Muscle layer of colon (tissue), 2 donors: ENCODE data around the gene MBOAT2.
"Not testable (repeated sequence)": the region's sequence is repeated elsewhere in the genome, so short reads cannot be mapped to it uniquely, and the experiment has no call there.

Source experiments
- H3K27ac ChIP-seq: one replicate; pipeline ENCODE4 v1.7.0; 2013; ENCODE audit warnings: low read depth, mild to moderate bottlenecking, low read length, moderate library complexity
- H3K27me3 ChIP-seq, 2 donors: one replicate each; pipeline ENCODE4 v1.7.0; 2013; ENCODE audit warnings: low read length in 2 of 2, mild to moderate bottlenecking in 2 of 2; ENCODE audit not compliant: insufficient read depth in 2 of 2, control insufficient read depth in 1 of 2
- H3K36me3 ChIP-seq: one replicate; pipeline ENCODE4 v1.7.0; 2013; ENCODE audit warnings: mild to moderate bottlenecking, low read length; ENCODE audit not compliant: insufficient read depth
- H3K4me1 ChIP-seq: one replicate; pipeline ENCODE4 v1.7.0; 2013; ENCODE audit warnings: mild to moderate bottlenecking, low read length; ENCODE audit not compliant: insufficient read depth
- H3K4me3 ChIP-seq, 2 donors: one replicate each; pipeline ENCODE4 v1.7.0; 2013; ENCODE audit warnings: low read length in 2 of 2, low read depth in 1 of 2, mild to moderate bottlenecking in 1 of 2, moderate library complexity in 1 of 2
- H3K9ac ChIP-seq: one replicate; pipeline ENCODE4 v1.7.0; 2013; ENCODE audit warnings: low read length
- H3K9me3 ChIP-seq: one replicate; pipeline ENCODE4 v1.7.0; 2013; ENCODE audit warnings: mild to moderate bottlenecking, low read length
- donor health status: abdominal sarcoma.
- donor health status: Adenocarcinoma of cecum.

MBOAT2 gene

GRCh38 chr2:8973017-8973416, 30.5 kb downstream of the MBOAT2 start:
- H3K4me3 ChIP-seq, H3K9ac ChIP-seq, H3K4me1 ChIP-seq, H3K9me3 ChIP-seq, H3K36me3 ChIP-seq, H3K27me3 ChIP-seq, H3K27ac ChIP-seq: not testable (repeated sequence)

- not testable (repeated sequence) for H3K27ac ChIP-seq, H3K27me3 ChIP-seq, H3K4me3 ChIP-seq, H3K4me1 ChIP-seq, H3K9me3 ChIP-seq, H3K36me3 ChIP-seq, H3K9ac ChIP-seq
Measured at GRCh38 chr2:8972535-8972934, 30.9 kb downstream of the MBOAT2 start.

- H3K9me3 ChIP-seq, H3K36me3 ChIP-seq, H3K9ac ChIP-seq, H3K27me3 ChIP-seq, H3K4me3 ChIP-seq, H3K27ac ChIP-seq, H3K4me1 ChIP-seq: not testable (repeated sequence)
Measured at GRCh38 chr2:8969348-8969747, 34.1 kb downstream of the MBOAT2 start.

- Histone ChIP-seq H3K4me3 (no peak overlapping the region), H3K4me1 (no peaks in the 10 kb centered on the region), H3K9ac (no peak overlapping the region), H3K27ac (no peak overlapping the region), H3K36me3 (no peaks in the 10 kb centered on the region), H3K27me3 (no peaks in the 10 kb centered on the region), H3K9me3 (no peaks in the 10 kb centered on the region)
Measured at GRCh38 chr2:8966123-8966908, 37.2 kb downstream of the MBOAT2 start.

GRCh38 chr2:8965216-8965969, 38.1 kb downstream of the MBOAT2 start:
- no peaks in the 10 kb centered on the region for H3K27me3 ChIP-seq
- no peak overlapping the region for H3K9ac ChIP-seq

GRCh38 chr2:8962890-8963289, 40.6 kb downstream of the MBOAT2 start:
- Histone ChIP-seq H3K9me3 (no peaks in the 10 kb centered on the region), H3K9ac (no peak overlapping the region), H3K27ac (no peak overlapping the region), H3K27me3 (no peaks in the 10 kb centered on the region), H3K36me3 (no peaks in the 10 kb centered on the region), H3K4me3 (no peak overlapping the region), H3K4me1 (no peaks in the 10 kb centered on the region)

More at GRCh38 chr2:8965216-8965969, 38.1 kb downstream of the MBOAT2 start:
- Histone ChIP-seq H3K4me3 (no peak overlapping the region), H3K4me1 (no peaks in the 10 kb centered on the region), H3K9me3 (no peaks in the 10 kb centered on the region), H3K36me3 (no peaks in the 10 kb centered on the region), H3K27ac (no peak overlapping the region)

GRCh38 chr2:8957628-8958027, 45.9 kb downstream of the MBOAT2 start:
- Histone ChIP-seq H3K9me3 (no peaks in the 10 kb centered on the region), H3K27me3 (no peaks in the 10 kb centered on the region), H3K4me3 (no peak overlapping the region), H3K9ac (no peak overlapping the region), H3K27ac (no peak overlapping the region), H3K4me1 (no peaks in the 10 kb centered on the region), H3K36me3 (no peaks in the 10 kb centered on the region)

- H3K36me3 ChIP-seq: no peaks in the 10 kb centered on the region
- no peaks in the 10 kb centered on the region for H3K4me1 ChIP-seq
- no peaks in the 10 kb centered on the region for H3K9me3 ChIP-seq
- H3K4me3 ChIP-seq: no peak overlapping the region
- H3K27me3 ChIP-seq: no peaks in the 10 kb centered on the region
- H3K9ac ChIP-seq: no peak overlapping the region
- no peak overlapping the region for H3K27ac ChIP-seq
Measured at GRCh38 chr2:8956774-8957173, 46.7 kb downstream of the MBOAT2 start.

GRCh38 chr2:8954990-8955389, 48.5 kb downstream of the MBOAT2 start:
- H3K4me3 ChIP-seq: no peak overlapping the region
- H3K9me3 ChIP-seq: no peaks in the 10 kb centered on the region
- no peaks in the 10 kb centered on the region for H3K36me3 ChIP-seq
- H3K9ac ChIP-seq: no peak overlapping the region
- H3K27ac ChIP-seq: no peak overlapping the region
- H3K4me1 ChIP-seq: no peaks in the 10 kb centered on the region
- no peaks in the 10 kb centered on the region for H3K27me3 ChIP-seq

GRCh38 chr2:8953525-8953924, 50.0 kb downstream of the MBOAT2 start:
- H3K4me1 ChIP-seq: no peaks in the 10 kb centered on the region
- H3K9me3 ChIP-seq: no peaks in the 10 kb centered on the region
- no peak overlapping the region for H3K4me3 ChIP-seq
- H3K27ac ChIP-seq: no peak overlapping the region
- no peaks in the 10 kb centered on the region for H3K27me3 ChIP-seq
- no peaks in the 10 kb centered on the region for H3K36me3 ChIP-seq
- no peak overlapping the region for H3K9ac ChIP-seq

GRCh38 chr2:8939486-8940114, 63.9 kb downstream of the MBOAT2 start:
- no peaks in the 10 kb centered on the region for H3K27me3 ChIP-seq

More at GRCh38 chr2:8939486-8940114, 63.9 kb downstream of the MBOAT2 start:
- H3K27ac ChIP-seq: no peak overlapping the region
- no peaks in the 10 kb centered on the region for H3K4me1 ChIP-seq
- H3K9me3 ChIP-seq: no peaks in the 10 kb centered on the region
- no peak overlapping the region for H3K4me3 ChIP-seq
- H3K9ac ChIP-seq: no peak overlapping the region
- H3K36me3 ChIP-seq: no peaks in the 10 kb centered on the region
